SK-N-SH (cell line): ENCODE results near the gene BAZ1B. TPM values are rescaled to one million over a fixed set of nuclear protein-coding genes. Genes with fewer than 3 reads are reported as not detected.

Experiments used
- CTCF ChIA-PET: fragments of 300-600, 350-600 bp; formaldehyde crosslinking; extraction: SDS; loops from one replicate; lab custom pipeline; 2021; lab: Yijun Ruan, JAX
- POLR2A ChIA-PET: fragments of 350-600 bp; sonication (Branson Sonifier 250); formaldehyde crosslinking; extraction: SDS; loops from one replicate; lab custom pipeline; 2020; ENCODE audit warnings: antibody characterized with exemption, inconsistent platforms; lab: Yijun Ruan, JAX
- DNase-seq: peaks from one replicate; pipeline ENCODE4 v3.0.0; 2012
- H2AFZ ChIP-seq: fragments of 200-600 bp; sonication (generic); 2 replicates; pipeline ENCODE4 v1.8.1; 2016; ENCODE audit warnings: antibody characterized with exemption, mild to moderate bottlenecking, low read depth
- H3F3A ChIP-seq: fragments of 200-600 bp; sonication (generic); replicated peaks from 2 replicates; pipeline ENCODE3; 2016; ENCODE audit warnings: antibody characterized with exemption, mild to moderate bottlenecking; ENCODE audit not compliant: insufficient read depth
- H3K27ac ChIP-seq, 2 experiments: fragments of 200-500 bp in 1 of 2; fragments of 200-600 bp in 1 of 2; sonication (Bioruptor generic) in 1 of 2; sonication (generic), shearing (Covaris generic) in 1 of 2; 2 replicates each; pipeline versions ENCODE4 v1.5.1 to v1.6.1; 2014 to 2016; ENCODE audit warnings: low read depth in 2 of 2, inconsistent platforms in 1 of 2, low read length in 1 of 2, mild to moderate bottlenecking in 1 of 2, mixed read lengths in 1 of 2
- H3K27me3 ChIP-seq: fragments of 200-600 bp; sonication (generic), shearing (Covaris generic); 2 replicates; pipeline ENCODE4 v1.6.1; 2016; ENCODE audit warnings: mixed run types; ENCODE audit not compliant: insufficient read depth
- H3K36me3 ChIP-seq, 2 experiments: fragments of 200-500 bp in 1 of 2; fragments of 200-600 bp in 1 of 2; sonication (Bioruptor generic) in 1 of 2; sonication (generic) in 1 of 2; replicated peaks in 1 of 2; 2 replicates each; pipeline versions ENCODE3 to v1.5.1; 2014 to 2016; ENCODE audit warnings: low read length in 1 of 2, mild to moderate bottlenecking in 1 of 2; ENCODE audit not compliant: insufficient read depth in 2 of 2, control insufficient read depth in 1 of 2
- H3K4me1 ChIP-seq, 2 experiments: fragments of 200-500 bp in 1 of 2; fragments of 200-600 bp in 1 of 2; sonication (Bioruptor generic) in 1 of 2; sonication (generic), shearing (Covaris generic) in 1 of 2; 2 replicates each; pipeline versions ENCODE4 v1.5.1 to v1.6.1; 2014 to 2016; ENCODE audit warnings: low read depth in 1 of 2, low read length in 1 of 2, mixed run types in 1 of 2; ENCODE audit not compliant: insufficient read depth in 2 of 2, control insufficient read depth in 1 of 2
- H3K4me2 ChIP-seq: fragments of 200-600 bp; sonication (generic), shearing (Covaris generic); 2 replicates; pipeline ENCODE4 v1.6.1; 2017; ENCODE audit warnings: mixed run types
- H3K4me3 ChIP-seq, 2 experiments: fragments of 200-500 bp in 1 of 2; fragments of 200-600 bp in 1 of 2; sonication (Bioruptor generic) in 1 of 2; sonication (generic), shearing (Covaris generic) in 1 of 2; 2 replicates each; pipeline versions ENCODE4 v1.5.1 to v1.8.1; 2014 to 2016; ENCODE audit warnings: low read depth in 2 of 2, inconsistent platforms in 1 of 2, low read length in 1 of 2, mild to moderate bottlenecking in 1 of 2, mixed read lengths in 1 of 2, moderate library complexity in 1 of 2
- H3K79me2 ChIP-seq: fragments of 200-600 bp; sonication (generic); 2 replicates; pipeline ENCODE4 v1.8.1; 2017; ENCODE audit warnings: mild to moderate bottlenecking; ENCODE audit not compliant: insufficient read depth
- H3K9ac ChIP-seq: fragments of 200-600 bp; sonication (generic); 2 replicates; pipeline ENCODE4 v1.6.1; 2017; ENCODE audit warnings: mixed run types
- H3K9me2 ChIP-seq: fragments of 200-600 bp; sonication (generic); 2 replicates; pipeline ENCODE4 v1.6.1; 2017; ENCODE audit warnings: mixed run types
- H3K9me3 ChIP-seq: fragments of 200-600 bp; sonication (generic); 2 replicates; pipeline ENCODE4 v1.6.1; 2017; ENCODE audit warnings: mixed run types, mild to moderate bottlenecking, moderate library complexity
- H4K20me1 ChIP-seq: fragments of 200-600 bp; sonication (generic); 2 replicates; pipeline ENCODE4 v1.6.1; 2017; ENCODE audit warnings: mild to moderate bottlenecking, mixed run types; ENCODE audit not compliant: insufficient read depth
- EZH2phosphoT487 ChIP-seq: fragments of 200-600 bp; sonication (generic); IDR thresholded peaks from 2 replicates; pipeline ENCODE4 v1.6.1; 2017; ENCODE audit warnings: low read depth, mixed run types, mild to moderate bottlenecking, antibody characterized with exemption, moderate library complexity, borderline replicate concordance
- FOSL2 ChIP-seq: IDR thresholded peaks from 2 replicates; pipeline ENCODE4 v1.4.0; 2012; ENCODE audit warnings: low read depth, mild to moderate bottlenecking, moderate library complexity, borderline replicate concordance
- GABPA ChIP-seq: IDR thresholded peaks from 2 replicates; pipeline ENCODE4 v1.4.0; 2012; ENCODE audit warnings: low read depth, mild to moderate bottlenecking
- MAX ChIP-seq: IDR thresholded peaks from 2 replicates; pipeline ENCODE4 v1.4.0; 2012; ENCODE audit warnings: low read depth
- MEF2A ChIP-seq: IDR thresholded peaks from 2 replicates; pipeline ENCODE4 v1.4.0; 2012; ENCODE audit warnings: low read depth, borderline replicate concordance
- MXI1 ChIP-seq: IDR thresholded peaks from 2 replicates; pipeline ENCODE4 v1.6.1; 2012; ENCODE audit warnings: mild to moderate bottlenecking, low read depth, low read length, improper control_type of control experiment
- NRF1 ChIP-seq: IDR thresholded peaks from 2 replicates; pipeline ENCODE4 v1.6.1; 2012; ENCODE audit warnings: low read depth, mild to moderate bottlenecking, low read length
- RCOR1 ChIP-seq: fragments of 150-350 bp; IDR thresholded peaks from 2 replicates; pipeline ENCODE4 v1.6.1; 2017; ENCODE audit warnings: antibody characterized with exemption, low read length
- REST ChIP-seq: IDR thresholded peaks from 2 replicates; pipeline ENCODE4 v1.6.1; 2012; ENCODE audit warnings: mild to moderate bottlenecking, low read depth, low read length, moderate library complexity
- RFX5 ChIP-seq: IDR thresholded peaks from 2 replicates; pipeline ENCODE4 v1.6.1; 2012; ENCODE audit warnings: mild to moderate bottlenecking, improper control_type of control experiment, low read length
- SIN3A ChIP-seq: IDR thresholded peaks from 2 replicates; pipeline ENCODE4 v1.6.1; 2012; ENCODE audit warnings: low read depth, mild to moderate bottlenecking, low read length, moderate library complexity, borderline replicate concordance
- SMC3 ChIP-seq: IDR thresholded peaks from 2 replicates; pipeline ENCODE4 v1.6.1; 2012; ENCODE audit warnings: low read depth, low read length, improper control_type of control experiment
- TAF1 ChIP-seq: IDR thresholded peaks from 2 replicates; pipeline ENCODE4 v1.6.1; 2012; ENCODE audit warnings: low read depth, mild to moderate bottlenecking, low read length, moderate library complexity, borderline replicate concordance
- TEAD4 ChIP-seq: IDR thresholded peaks from 2 replicates; pipeline ENCODE4 v1.4.0; 2012; ENCODE audit warnings: mild to moderate bottlenecking, borderline replicate concordance; ENCODE audit not compliant: insufficient read depth
- USF1 ChIP-seq: IDR thresholded peaks from 2 replicates; pipeline ENCODE4 v1.4.0; 2012; ENCODE audit warnings: low read depth, borderline replicate concordance
- YY1 ChIP-seq: IDR thresholded peaks from 2 replicates; pipeline ENCODE4 v1.4.0; 2012; ENCODE audit warnings: low read depth, mild to moderate bottlenecking
- ZBTB33 ChIP-seq: IDR thresholded peaks from 2 replicates; pipeline ENCODE4 v1.4.0; 2012; ENCODE audit warnings: low read depth, borderline replicate concordance
- WGBS: methylation state at CpG from one replicate; pipeline ENCODE4 v1.1.6; 2017; ENCODE audit warnings: low lambda C conversion rate; 5-methylcytosine and 5-hydroxymethylcytosine counted together
- polyA plus RNA-seq, 3 experiments: library from polyadenylated mRNA; depleted of rRNA; stranded (reverse); fragments of >200 nt; gene quantifications; 2 replicates each; pipeline ENCODE4 v1.2.3, GENCODE V29; 2012

The BAZ1B gene
- polyA plus RNA-seq, 1 of the 3 experiments (the other 2 are of a cell fraction): 20.9 TPM

GRCh38 chr7:73560109-73560835, 38.2 kb upstream of the BAZ1B start (continued):
- peak; percentile 60; the same call in 1 of the 2 replicates for TF ChIP-seq SIN3A
- peak; percentile 92 for TF ChIP-seq MAX
- TF ChIP-seq FOSL2: peak; percentile 91; the same call in 1 of the 2 replicates
- no peak for TF ChIP-seq NRF1
- no peak for TF ChIP-seq RFX5
- no peak for TF ChIP-seq SMC3
- TF ChIP-seq GABPA: no peak
- no peak for TF ChIP-seq USF1

- H3K36me3 ChIP-seq: peaks cover 0 to 14% of the 10 kb centered on the region in 2 experiments
- peaks cover 39% of the 10 kb centered on the region for H4K20me1 ChIP-seq
- no peaks in the 10 kb centered on the region for H3K9me2 ChIP-seq
- DNase-seq: peak; percentile 100
- peak within 1 kb of the TSS; percentile 61 to 84 for H3K4me3 ChIP-seq
- peak within 1 kb of the TSS; percentile 98 for H3K9ac ChIP-seq
- no peaks in the 10 kb centered on the region for H3K9me3 ChIP-seq
- ChIA-PET POLR2A (interaction anchor here (0.8 to 1.5 kb wide), 4 partner anchors 11 to 35 kb away, joined by 4 to 8 read pairs (median 6); partner anchors contain the start of genes BAZ1B and TBL2), CTCF (interaction anchor here (0.8 to 2.4 kb wide), 5 partner anchors 8 to 469 kb away, joined by 3 to 9 read pairs (median 5); no protein-coding TSS in a partner anchor)
- H3K27ac ChIP-seq: peak within 1 kb of the TSS; percentile 92 to 94
- TF ChIP-seq REST (0 out of 2 replicates have a peak, but pooled peaks have one; percentile 31), TEAD4 (no peak), ZBTB33 (no peak), USF1 (0 out of 2 replicates have a peak, but pooled peaks have one; percentile 14), RFX5 (no peak), NRF1 (peak; percentile 89), TAF1 (peak; percentile 32; the same call in 1 of the 2 replicates), MAX (peak; percentile 98), MXI1 (peak; percentile 61), EZH2phosphoT487 (no peak), YY1 (peak; percentile 51; the same call in 1 of the 2 replicates), MEF2A (no peak), RCOR1 (no peak), FOSL2 (no peak)
- peak within 1 kb of the TSS; percentile 95 for H3K4me2 ChIP-seq
- WGBS: 11% methylated on average over 34 of the region's 83 CpGs
- H2AFZ ChIP-seq: peak within 1 kb of the TSS; percentile 89; the same call in 1 of the 2 replicates
- peaks cover 24% of the 10 kb centered on the region for H3F3A ChIP-seq
- H3K27me3 ChIP-seq: no peaks in the 10 kb centered on the region
- H3K79me2 ChIP-seq: peaks cover 43% of the 10 kb centered on the region
- peaks cover 9 to 15% of the 10 kb centered on the region in 2 experiments; a peak in 3 of 4 replicates for H3K4me1 ChIP-seq
These were observed 35.5 kb upstream of the BAZ1B start, which contains the start of gene BCL7B for GRCh38 chr7:73557397-73558257. BCL7B (minus strand) TSS chr7:73557690; CDS start chr7:73557578, 112 bp downstream.
